ENCODE results near the gene USP30. TPM values are rescaled to one million over a fixed set of nuclear protein-coding genes. Genes with fewer than 3 reads are reported as not detected.

USP30 gene
- total RNA-seq, 1 donor from 2014 or later: 9.4 TPM

DNA sequence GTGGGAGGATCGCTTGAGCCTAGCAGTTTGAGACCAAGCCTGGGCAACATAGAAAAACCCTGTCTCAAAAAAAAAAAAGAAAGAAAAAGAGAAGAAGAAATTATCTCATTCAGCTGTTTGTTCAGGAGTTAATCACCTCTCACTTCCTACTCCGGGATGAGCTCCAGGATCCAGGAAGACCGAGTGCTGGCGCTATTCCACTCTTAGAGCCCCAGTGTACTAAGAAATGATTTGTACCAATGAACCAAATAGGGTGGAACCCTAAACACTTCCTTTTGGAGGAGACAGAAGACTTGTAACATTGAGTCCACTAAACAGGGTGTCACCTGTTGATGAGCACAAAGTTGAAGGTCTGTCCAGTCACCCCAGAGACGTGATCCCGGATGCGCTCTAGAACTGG is 37.3 kb downstream of the USP30 start:
- Histone ChIP-seq H3K36me3 (ENCODE audit: control insufficient read depth, insufficient read depth, low read length) (peaks cover 2% of the 10 kb centered on the region), H3K4me3 (ENCODE audit: low read depth, low read length) (no peak overlapping the region), H3K27me3 (ENCODE audit: control insufficient read depth, insufficient read depth, low read length) (no peaks in the 10 kb centered on the region)
- DNase-seq (ENCODE audit: low read depth): no peak
- TF ChIP-seq, protein P1, sequence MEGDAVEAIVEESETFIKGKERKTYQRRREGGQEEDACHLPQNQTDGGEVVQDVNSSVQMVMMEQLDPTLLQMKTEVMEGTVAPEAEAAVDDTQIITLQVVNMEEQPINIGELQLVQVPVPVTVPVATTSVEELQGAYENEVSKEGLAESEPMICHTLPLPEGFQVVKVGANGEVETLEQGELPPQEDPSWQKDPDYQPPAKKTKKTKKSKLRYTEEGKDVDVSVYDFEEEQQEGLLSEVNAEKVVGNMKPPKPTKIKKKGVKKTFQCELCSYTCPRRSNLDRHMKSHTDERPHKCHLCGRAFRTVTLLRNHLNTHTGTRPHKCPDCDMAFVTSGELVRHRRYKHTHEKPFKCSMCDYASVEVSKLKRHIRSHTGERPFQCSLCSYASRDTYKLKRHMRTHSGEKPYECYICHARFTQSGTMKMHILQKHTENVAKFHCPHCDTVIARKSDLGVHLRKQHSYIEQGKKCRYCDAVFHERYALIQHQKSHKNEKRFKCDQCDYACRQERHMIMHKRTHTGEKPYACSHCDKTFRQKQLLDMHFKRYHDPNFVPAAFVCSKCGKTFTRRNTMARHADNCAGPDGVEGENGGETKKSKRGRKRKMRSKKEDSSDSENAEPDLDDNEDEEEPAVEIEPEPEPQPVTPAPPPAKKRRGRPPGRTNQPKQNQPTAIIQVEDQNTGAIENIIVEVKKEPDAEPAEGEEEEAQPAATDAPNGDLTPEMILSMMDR (IDR thresholded peaks at IDR 0.05; ENCODE audit: insufficient read depth, low read length, poor library complexity, severe bottlenecking): no peak

DNA sequence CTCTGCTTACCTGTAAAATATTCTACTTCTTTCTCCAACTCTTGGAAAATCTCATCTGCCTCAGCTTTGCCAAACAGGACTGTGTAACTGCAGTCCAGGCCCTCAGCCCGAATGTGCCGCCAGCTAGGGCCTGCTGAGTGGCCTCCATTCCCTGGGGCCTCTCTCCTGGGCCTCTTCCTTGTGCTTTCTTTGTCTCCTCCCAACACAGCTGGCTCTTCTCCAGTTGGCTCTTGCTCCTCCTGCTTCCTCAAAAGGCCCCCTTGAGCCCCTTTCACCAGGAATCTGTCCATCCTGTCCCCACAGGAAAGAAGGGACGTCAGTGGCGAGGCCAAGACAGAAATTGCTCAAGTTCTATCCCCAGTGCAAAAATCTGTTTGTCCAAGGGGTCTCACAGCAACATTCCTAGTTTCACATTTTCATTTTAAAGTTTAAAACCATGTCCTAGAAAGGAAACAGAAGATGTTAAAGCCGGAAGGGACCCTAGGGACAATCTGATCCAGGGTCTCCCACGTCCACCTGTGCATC is 40.2 kb downstream of the USP30 start:
- H3K36me3 ChIP-seq (ENCODE audit: control insufficient read depth, insufficient read depth, low read length): no peaks in the 10 kb centered on the region
- H3K4me3 ChIP-seq (ENCODE audit: low read depth, low read length): peak overlapping the region; percentile 71
- DNase-seq (ENCODE audit: low read depth): no peak
- no peaks in the 10 kb centered on the region for H3K27me3 ChIP-seq (ENCODE audit: control insufficient read depth, insufficient read depth, low read length)
- TF ChIP-seq, protein P1 (IDR thresholded peaks at IDR 0.05; ENCODE audit: insufficient read depth, low read length, poor library complexity, severe bottlenecking): no peak

DNA sequence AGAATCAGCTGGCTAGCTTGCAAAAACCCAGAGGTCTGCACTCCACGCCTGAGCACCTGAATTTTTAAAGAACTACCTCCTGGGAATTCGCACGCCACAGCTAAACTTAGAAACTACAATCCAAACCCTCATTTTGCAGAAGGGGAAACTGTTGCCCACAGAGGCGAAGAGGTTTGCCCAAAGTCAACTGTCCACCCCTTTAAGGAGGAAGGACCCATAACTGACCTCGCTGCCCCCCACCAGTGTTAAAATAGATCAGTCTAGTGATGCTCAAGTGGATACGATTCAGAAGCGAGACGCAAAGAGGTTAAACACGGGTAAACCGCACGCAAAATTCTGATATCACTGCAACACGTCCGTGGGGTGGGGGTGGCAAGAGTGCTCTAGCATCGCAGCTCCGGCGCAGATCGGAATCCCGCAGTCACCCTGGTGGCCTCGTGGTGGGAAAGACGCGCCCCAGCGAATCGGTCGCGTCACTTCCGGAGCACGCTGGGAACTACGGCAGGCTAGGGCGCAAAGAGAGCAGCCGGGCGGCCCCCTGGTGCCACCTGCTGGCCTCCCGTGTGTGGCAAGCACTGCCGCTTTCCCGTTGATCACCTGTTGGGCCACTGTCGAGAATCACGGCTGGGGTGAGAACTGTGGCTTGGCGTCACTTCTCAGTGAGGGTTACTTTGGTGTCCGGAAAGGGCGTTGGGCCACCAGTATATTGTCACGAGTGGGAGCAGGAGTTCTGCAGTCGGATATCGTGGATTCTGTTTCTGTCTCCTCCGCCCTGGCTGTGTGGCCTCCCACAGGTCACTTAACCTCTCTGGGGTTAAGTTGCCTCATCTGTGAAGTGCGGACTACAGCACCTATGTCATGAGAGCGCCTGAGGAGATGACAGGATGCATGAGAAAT is 40.9 kb downstream of the USP30 start, which contains the start of gene ALKBH2:
TSS of gene ALKBH2 (minus strand) at position 451 of the 897 bp plus-strand sequence. CDS start 686 bp downstream, outside the sequence.
- DNase-seq (ENCODE audit: low read depth): no peak
- TF ChIP-seq, protein P1 (IDR thresholded peaks at IDR 0.05; ENCODE audit: insufficient read depth, low read length, poor library complexity, severe bottlenecking): peak; percentile 97
- H3K4me3 ChIP-seq (ENCODE audit: low read depth, low read length): peak within 1 kb of the TSS; percentile 71
- H3K36me3 ChIP-seq (ENCODE audit: control insufficient read depth, insufficient read depth, low read length): no peaks in the 10 kb centered on the region
- H3K27me3 ChIP-seq (ENCODE audit: control insufficient read depth, insufficient read depth, low read length): no peaks in the 10 kb centered on the region

DNA sequence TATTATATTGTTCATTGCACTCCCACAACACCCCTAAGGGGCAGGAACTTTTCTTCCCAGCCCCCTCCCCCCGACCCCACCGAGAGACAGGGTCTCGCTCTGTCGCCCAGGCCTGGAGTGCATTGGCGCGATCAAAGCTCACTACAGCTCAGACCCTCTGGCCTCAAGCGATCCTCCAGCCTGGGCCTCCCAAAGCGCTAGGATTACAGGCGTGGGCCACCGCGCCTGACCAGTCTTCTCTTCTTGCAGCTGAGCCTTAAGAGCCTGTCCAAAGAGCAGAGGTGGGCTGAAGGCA is 44.7 kb downstream of the USP30 start:
- DNase-seq (ENCODE audit: low read depth): no peak
- TF ChIP-seq, protein P1 (IDR thresholded peaks at IDR 0.05; ENCODE audit: insufficient read depth, low read length, poor library complexity, severe bottlenecking): no peak
- Histone ChIP-seq H3K27me3 (ENCODE audit: control insufficient read depth, insufficient read depth, low read length) (no peaks in the 10 kb centered on the region), H3K36me3 (ENCODE audit: control insufficient read depth, insufficient read depth, low read length) (no peaks in the 10 kb centered on the region), H3K4me3 (ENCODE audit: low read depth, low read length) (peak overlapping the region; percentile 63)

DNA sequence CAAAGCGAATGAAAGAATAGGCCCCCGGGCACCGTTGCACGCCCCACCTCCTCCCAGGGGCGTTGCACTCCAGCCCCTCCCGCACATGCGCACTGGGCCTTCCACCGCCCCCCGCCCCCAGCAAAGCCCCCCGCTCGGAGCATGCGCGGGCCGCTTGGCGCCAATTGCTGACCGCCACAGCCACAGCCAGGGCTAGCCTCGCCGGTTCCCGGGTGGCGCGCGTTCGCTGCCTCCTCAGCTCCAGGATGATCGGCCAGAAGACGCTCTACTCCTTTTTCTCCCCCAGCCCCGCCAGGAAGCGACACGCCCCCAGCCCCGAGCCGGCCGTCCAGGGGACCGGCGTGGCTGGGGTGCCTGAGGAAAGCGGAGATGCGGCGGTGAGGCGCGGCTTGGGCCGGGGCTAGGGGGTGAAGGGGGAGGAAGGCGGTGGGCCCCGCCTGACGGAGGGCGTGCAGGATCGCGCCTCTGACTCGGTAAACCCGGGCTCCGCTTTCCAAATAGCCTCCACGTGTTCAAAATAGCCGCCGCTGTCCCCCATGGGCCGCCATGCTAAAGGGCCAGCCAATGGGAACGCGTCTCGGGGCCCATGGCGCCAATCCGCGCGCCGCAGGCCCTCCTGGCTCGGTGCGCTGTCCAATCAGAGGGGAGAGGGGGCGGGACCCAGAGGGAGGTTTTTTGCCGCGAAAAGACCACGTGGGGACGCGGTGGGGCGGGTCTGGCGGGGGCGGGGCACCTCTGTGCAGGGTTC is 45.2 kb downstream of the USP30 start, which contains the start of gene UNG:
TSS of gene UNG (plus strand) at position 163 of the 748 bp plus-strand sequence. CDS start at position 246, 83 bp downstream.
- H3K36me3 ChIP-seq (ENCODE audit: control insufficient read depth, insufficient read depth, low read length): no peaks in the 10 kb centered on the region
- no peaks in the 10 kb centered on the region for H3K27me3 ChIP-seq (ENCODE audit: control insufficient read depth, insufficient read depth, low read length)
- peak; percentile 72 for DNase-seq (ENCODE audit: low read depth)
- TF ChIP-seq, protein P1 (IDR thresholded peaks at IDR 0.05; ENCODE audit: insufficient read depth, low read length, poor library complexity, severe bottlenecking): no peak
- H3K4me3 ChIP-seq (ENCODE audit: low read depth, low read length): peak within 1 kb of the TSS; percentile 63

All from kidney epithelial cell (primary cell).